M059J (cell line): ENCODE data around the gene SPEM2. TPM values are rescaled to one million over a fixed set of nuclear protein-coding genes. Genes with fewer than 3 reads are reported as not detected.

Experiments
- DNase-seq: peaks from one replicate; pipeline ENCODE4 v3.0.0-alpha.2; 2012; ENCODE audit warnings: low read depth
- total RNA-seq: library from RNA; depleted of rRNA; stranded (reverse); fragments of >200 nt; shearing (Covaris generic); gene quantifications from 2 replicates; pipeline ENCODE4 v1.2.3, GENCODE V29; 2014; rRNA removed

Gene SPEM2
- not detected in 2 replicates for total RNA-seq

- DNase-seq = no peak
These were observed at the start of gene SPEM2 for GRCh38 chr17:7425316-7425715. TSS of gene SPEM2 (plus strand) at chr17:7425616. CDS start at chr17:7425689, 73 bp downstream.

GRCh38 chr17:7379134-7379533 lies 46.3 kb upstream of the SPEM2 start:
- DNase-seq = no peak

- DNase-seq = peak; percentile 61
These were observed 45.1 kb upstream of the SPEM2 start for GRCh38 chr17:7380321-7380720.

GRCh38 chr17:7380855-7381683 lies 44.3 kb upstream of the SPEM2 start, which contains the start of gene TNK1:
TSS of gene TNK1 (plus strand) at chr17:7381089. CDS start at chr17:7382927, 1,838 bp downstream.
- DNase-seq = no peak

- no peak for DNase-seq
These were observed 42.5 kb upstream of the SPEM2 start for GRCh38 chr17:7382901-7383300.

- DNase-seq = no peak
These were observed 42.1 kb upstream of the SPEM2 start for GRCh38 chr17:7383371-7383741.

GRCh38 chr17:7383742-7384488 lies 41.5 kb upstream of the SPEM2 start:
- DNase-seq = peak; percentile 32

GRCh38 chr17:7384489-7385081 lies 40.8 kb upstream of the SPEM2 start:
- no peak for DNase-seq

GRCh38 chr17:7388856-7389255 lies 36.6 kb upstream of the SPEM2 start:
- no peak for DNase-seq

GRCh38 chr17:7389924-7390910 lies 35.2 kb upstream of the SPEM2 start:
- DNase-seq = no peak

- DNase-seq = no peak
These were observed 34.1 kb upstream of the SPEM2 start for GRCh38 chr17:7391307-7391706.

- DNase-seq = no peak
These were observed 32.5 kb upstream of the SPEM2 start for GRCh38 chr17:7392696-7393612.

- peak; percentile 31 for DNase-seq
These were observed 31.6 kb upstream of the SPEM2 start for GRCh38 chr17:7393613-7394451.

- DNase-seq = peak; percentile 77
These were observed 30.8 kb upstream of the SPEM2 start, which contains the start of gene PLSCR3 for GRCh38 chr17:7394452-7395191. TSS of gene PLSCR3 (minus strand) at chr17:7394525. CDS start at chr17:7394110, 415 bp downstream.

- no peak for DNase-seq
These were observed 29.3 kb upstream of the SPEM2 start for GRCh38 chr17:7396147-7396546.

- no peak for DNase-seq
These were observed 26.8 kb upstream of the SPEM2 start for GRCh38 chr17:7398612-7399011.

- DNase-seq = no peak
These were observed 22.2 kb upstream of the SPEM2 start for GRCh38 chr17:7403043-7403726.

- peak; percentile 76 for DNase-seq
These were observed 21.8 kb upstream of the SPEM2 start for GRCh38 chr17:7403727-7403976.
